GM18498 (cell line): ENCODE data around the gene TENT5A.
"Not testable (repeated sequence)": the region's sequence is repeated elsewhere in the genome, so short reads cannot be mapped to it uniquely, and the experiment has no call there.

ENCODE experiments used
- ATAC-seq: cut with Tn5 transposase; IDR thresholded peaks from one replicate; pipeline ENCODE4 v1.9.1; 2021; ENCODE audit warnings: mild to moderate bottlenecking, moderate library complexity; ENCODE audit not compliant: unreplicated experiment

TENT5A gene

GRCh38 chr6:81752084-81752920 is at the start of gene TENT5A:
Gene TENT5A (minus strand): TSS chr6:81752681. CDS start chr6:81752141, 540 bp downstream.
- peak; percentile 72 for ATAC-seq

GRCh38 chr6:81801489-81801888 is 49.0 kb upstream of the TENT5A start:
- no peak for ATAC-seq

GRCh38 chr6:81800666-81801065 is 48.2 kb upstream of the TENT5A start:
- ATAC-seq: no peak

- no peak for ATAC-seq
These were observed 46.8 kb upstream of the TENT5A start for GRCh38 chr6:81799323-81799722.

GRCh38 chr6:81797591-81797990 is 45.1 kb upstream of the TENT5A start:
- no peak for ATAC-seq

- no peak for ATAC-seq
These were observed 43.4 kb upstream of the TENT5A start for GRCh38 chr6:81795890-81796289.

- no peak for ATAC-seq
These were observed 41.5 kb upstream of the TENT5A start for GRCh38 chr6:81793821-81794475.

GRCh38 chr6:81792826-81793225 is 40.3 kb upstream of the TENT5A start:
- no peak for ATAC-seq

GRCh38 chr6:81791756-81792155 is 39.3 kb upstream of the TENT5A start:
- no peak for ATAC-seq

- ATAC-seq: no peak
These were observed 37.6 kb upstream of the TENT5A start for GRCh38 chr6:81790034-81790433.

- no peak for ATAC-seq
These were observed 36.8 kb upstream of the TENT5A start for GRCh38 chr6:81789291-81789690.

GRCh38 chr6:81788748-81789147 is 36.3 kb upstream of the TENT5A start:
- no peak for ATAC-seq

- no peak for ATAC-seq
These were observed 35.0 kb upstream of the TENT5A start for GRCh38 chr6:81787313-81788068.

GRCh38 chr6:81786150-81786549 is 33.7 kb upstream of the TENT5A start:
- ATAC-seq: no peak

GRCh38 chr6:81785377-81785776 is 32.9 kb upstream of the TENT5A start:
- ATAC-seq: no peak

GRCh38 chr6:81783893-81784292 is 31.4 kb upstream of the TENT5A start:
- ATAC-seq: no peak

- ATAC-seq: no peak
These were observed 29.1 kb upstream of the TENT5A start for GRCh38 chr6:81781624-81782023.

GRCh38 chr6:81777586-81778268 is 25.2 kb upstream of the TENT5A start:
- no peak for ATAC-seq

- not testable (repeated sequence) for ATAC-seq
These were observed 23.7 kb upstream of the TENT5A start for GRCh38 chr6:81776219-81776618.

GRCh38 chr6:81774542-81774941 is 22.1 kb upstream of the TENT5A start:
- ATAC-seq: no peak

- no peak for ATAC-seq
These were observed 21.4 kb upstream of the TENT5A start for GRCh38 chr6:81773887-81774286.
